Body of pancreas (tissue), 4 donors: ENCODE data around the gene SETD6. TPM values are rescaled to one million over a fixed set of nuclear protein-coding genes. Genes with fewer than 3 reads are reported as not detected.

Experiments used
- ATAC-seq: fragments of 150-250 bp; one replicate; pipeline ENCODE4 v1.9.1; 2016
- DNase-seq, 4 donors: peaks; one replicate each; pipeline ENCODE4 v3.0.0-alpha.2; 2019
- H3K27ac ChIP-seq, 4 donors: fragments of 200-600 bp; sonication (generic); 1 replicate in 3 of 4; 2 replicates in 1 of 4; pipeline versions ENCODE4 v1.5.1 to v1.6.1; 2016 to 2019; ENCODE audit warnings: mild to moderate bottlenecking in 1 of 4, mixed read lengths in 1 of 4, moderate library complexity in 1 of 4
- H3K27me3 ChIP-seq, 2 donors: fragments of 200-600 bp; sonication (generic); one replicate each; pipeline ENCODE4 v1.6.0; 2016; ENCODE audit warnings: mild to moderate bottlenecking in 1 of 2
- H3K36me3 ChIP-seq, 2 donors: fragments of 200-600 bp; sonication (generic); replicated peaks in 1 of 2; 2 replicates each; pipeline ENCODE4 v1.5.1; 2016; ENCODE audit warnings: low read depth in 2 of 2; ENCODE audit not compliant: insufficient read depth in 1 of 2
- H3K4me1 ChIP-seq: fragments of 200-600 bp; sonication (generic); one replicate; pipeline ENCODE4 v1.6.0; 2016
- H3K4me3 ChIP-seq, 2 donors: fragments of 200-600 bp; sonication (generic); 1 replicate in 1 of 2; 2 replicates in 1 of 2; pipeline ENCODE4 v1.5.1; 2016 to 2019
- H3K9me3 ChIP-seq, 3 donors: fragments of 200-600 bp; sonication (generic); 1 replicate in 2 of 3; 2 replicates in 1 of 3; pipeline ENCODE4 v1.5.1; 2016
- CTCF ChIP-seq, 7 experiments: fragments of 450-650 bp in 4 of 7; fragments of 200-600 bp in 3 of 7; sonication (generic) in 3 of 7; IDR thresholded peaks; one replicate each; pipeline ENCODE4 v1.5.1; 2016 to 2019; ENCODE audit warnings: antibody characterized with exemption in 7 of 7
- POLR2A ChIP-seq, 3 donors: fragments of 450-650 bp; IDR thresholded peaks; one replicate each; pipeline ENCODE4 v1.6.1; 2016; ENCODE audit warnings: antibody characterized with exemption in 3 of 3, mild to moderate bottlenecking in 2 of 3
- WGBS, 2 donors: methylation state at CpG; one replicate each; pipeline ENCODE4 v1.1.5; 2017; 5-methylcytosine and 5-hydroxymethylcytosine counted together
- intact Hi-C: fragments of 100-400 bp; cut with DNase I; formaldehyde crosslinking; loops from one replicate; pipeline ENCODE4 v1.15.1; 2023
- total RNA-seq, 2 donors: library from RNA; depleted of rRNA; stranded (reverse); fragments of >200 nt; gene quantifications; one replicate each; pipeline ENCODE4 v1.1.0, GENCODE V29; 2016

SETD6 gene
- 10 to 100 TPM; 67.7 to 80.8 TPM for total RNA-seq

GRCh38 chr16:58515125-58515870 lies at the start of gene SETD6:
Gene SETD6, plus strand, starts transcription at chr16:58515517. Its CDS starts 21 bp downstream, at chr16:58515538.
- peak; percentile 94 for ATAC-seq
- H3K27ac ChIP-seq: peak within 1 kb of the TSS; percentile 69 to 95 (median 86)
- intact Hi-C loops: no loop called here
- H3K9me3 ChIP-seq: no peaks in the 10 kb centered on the region
- WGBS, 2 donors: 0% methylated on average over 7 to 74 of the region's 80 CpGs
- H3K4me1 ChIP-seq: peaks cover 33% of the 10 kb centered on the region
- no peaks in the 10 kb centered on the region for H3K27me3 ChIP-seq
- TF ChIP-seq CTCF (IDR thresholded peaks at IDR 0.05): peak in 5 of 7 experiments; percentile 18 to 52 (median 30)
- TF ChIP-seq POLR2A (IDR thresholded peaks at IDR 0.05): peak; percentile 32 to 67 (median 63)
- H3K36me3 ChIP-seq: peaks cover 7 to 16% of the 10 kb centered on the region in 2 donors
- peak; percentile 88 to 93 (median 90) for DNase-seq
- H3K4me3 ChIP-seq: peak within 1 kb of the TSS; percentile 52 to 78

- ATAC-seq (no peak), DNase-seq (no peak)
- TF ChIP-seq CTCF (IDR thresholded peaks at IDR 0.05) (no peak), POLR2A (IDR thresholded peaks at IDR 0.05) (no peak)
- H3K27me3 ChIP-seq: peaks cover 0 to 35% of the 10 kb centered on the region in 2 donors
- H3K4me1 ChIP-seq: peaks cover 15% of the 10 kb centered on the region
- no peaks in the 10 kb centered on the region for H3K36me3 ChIP-seq
- WGBS, 2 donors: 73 to 79% methylated on average over 12 to 13 of the region's 13 CpGs
- intact Hi-C loops: no loop called here
- no peaks in the 10 kb centered on the region for H3K9me3 ChIP-seq
- H3K4me3 ChIP-seq: no peak overlapping the region
- no peak overlapping the region for H3K27ac ChIP-seq
Observed at GRCh38 chr16:58465817-58466216, 49.5 kb upstream of the SETD6 start.

GRCh38 chr16:58466396-58466795 lies 48.9 kb upstream of the SETD6 start:
- Histone ChIP-seq H3K9me3 (no peaks in the 10 kb centered on the region), H3K27ac (no peak overlapping the region), H3K27me3 (peaks cover 0 to 35% of the 10 kb centered on the region in 2 donors), H3K36me3 (no peaks in the 10 kb centered on the region), H3K4me3 (no peak overlapping the region), H3K4me1 (peaks cover 15% of the 10 kb centered on the region)
- no peak for TF ChIP-seq POLR2A (IDR thresholded peaks at IDR 0.05)
- no peak for TF ChIP-seq CTCF (IDR thresholded peaks at IDR 0.05)
- no peak for ATAC-seq
- intact Hi-C loops: no loop called here
- WGBS, 2 donors: 69 to 76% methylated on average over 3 of the region's 3 CpGs
- no peak for DNase-seq

GRCh38 chr16:58467905-58468304 lies 47.4 kb upstream of the SETD6 start:
- Histone ChIP-seq H3K27me3 (peaks cover 0 to 35% of the 10 kb centered on the region in 2 donors), H3K4me1 (peaks cover 15% of the 10 kb centered on the region), H3K36me3 (no peaks in the 10 kb centered on the region), H3K4me3 (no peak overlapping the region), H3K9me3 (no peaks in the 10 kb centered on the region), H3K27ac (no peak overlapping the region)
- WGBS, 2 donors: 43 to 83% methylated on average over 2 to 5 of the region's 5 CpGs
- intact Hi-C loops: no loop called here
- ATAC-seq: no peak
- no peak for TF ChIP-seq CTCF (IDR thresholded peaks at IDR 0.05)
- no peak for DNase-seq
